A549 (cell line): Measurements from ENCODE around the gene TPD52L1. TPM values are rescaled to one million over a fixed set of nuclear protein-coding genes. Genes with fewer than 3 reads are reported as not detected.

Source experiments
- ATAC-seq, 2 experiments: fragments of 200-7000 bp in 1 of 2; fragments of >200 bp in 1 of 2; cut with Nextera tagmentation in 1 of 2; cut with Tn5 transposase in 1 of 2; 3 replicates each; pipeline versions ENCODE4 v1.8.0 to v1.9.1; 2018 to 2020; ENCODE audit warnings: mild to moderate bottlenecking in 1 of 2, moderate library complexity in 1 of 2
- CTCF ChIA-PET: fragments of 300-600 bp; sonication (Branson Sonifier 250); formaldehyde crosslinking; extraction: SDS; loops from one replicate; lab custom pipeline; 2021; ENCODE audit warnings: antibody characterized with exemption, inconsistent platforms; lab: Yijun Ruan, JAX
- POLR2A ChIA-PET: fragments of 350-600 bp; formaldehyde crosslinking; extraction: SDS; loops from one replicate; lab custom pipeline; 2021; ENCODE audit warnings: antibody characterized with exemption, inconsistent platforms; lab: Yijun Ruan, JAX
- DNase-seq, 2 experiments: peaks; one replicate each; pipeline versions ENCODE4 v3.0.0 to v3.0.0-alpha.2; 2011 to 2016; ENCODE audit warnings: low read depth in 1 of 2, low spot score in 1 of 2
- FAIRE-seq: peaks from 2 replicates; lab custom pipeline; 2011; peaks lifted over from hg19 to GRCh38; lab: Jason Lieb, UNC
- H3K27ac ChIP-seq, 2 experiments: fragments of >200 bp; sonication (Bioruptor Twin); formaldehyde crosslinking; 3 replicates each; pipeline ENCODE4 v1.5.1; 2016 to 2017
- H3K4me1 ChIP-seq: fragments of >200 bp; sonication (Bioruptor Twin); formaldehyde crosslinking; 3 replicates; pipeline ENCODE4 v1.6.1; 2016
- H3K4me2 ChIP-seq: fragments of >200 bp; sonication (Bioruptor Twin); formaldehyde crosslinking; 3 replicates; pipeline ENCODE4 v1.6.1; 2016
- H3K4me3 ChIP-seq: fragments of >200 bp; sonication (Bioruptor Twin); formaldehyde crosslinking; 3 replicates; pipeline ENCODE4 v1.5.1; 2016
- H3K9me3 ChIP-seq: fragments of >200 bp; sonication (Bioruptor Twin); formaldehyde crosslinking; 3 replicates; pipeline ENCODE4 v1.6.1; 2016
- BHLHE40 ChIP-seq: IDR thresholded peaks from 2 replicates; pipeline ENCODE4 v1.6.1; 2012; ENCODE audit warnings: low read depth, low read length, inconsistent platforms
- CHD2 ChIP-seq: fragments of 150-350 bp; IDR thresholded peaks from 2 replicates; pipeline ENCODE4 v1.6.1; 2014; ENCODE audit warnings: low read length; ENCODE audit not compliant: partially characterized antibody
- CHD4 ChIP-seq: fragments of 200-600 bp; sonication (generic); IDR thresholded peaks from 2 replicates; pipeline ENCODE4 v1.6.1; 2016; ENCODE audit warnings: antibody characterized with exemption, mild to moderate bottlenecking, borderline replicate concordance
- EHMT2 ChIP-seq: fragments of 200-600 bp; sonication (generic); IDR thresholded peaks from 2 replicates; pipeline ENCODE4 v1.6.1; 2016; ENCODE audit warnings: antibody characterized with exemption, low read depth, mild to moderate bottlenecking, moderate library complexity
- EP300 ChIP-seq, 2 experiments: fragments of >200 bp; sonication (Bioruptor Twin); formaldehyde crosslinking; IDR thresholded peaks; 2 replicates in 1 of 2; 3 replicates in 1 of 2; pipeline ENCODE4 v1.6.1; 2016 to 2017
- FOSL2 ChIP-seq, 2 experiments: fragments of 450-650 bp in 1 of 2; fragments of >200 bp in 1 of 2; sonication (Bioruptor Twin) in 1 of 2; formaldehyde crosslinking; IDR thresholded peaks; 2 replicates each; pipeline versions ENCODE4 v1.5.0 to v1.6.1; 2016 to 2020; ENCODE audit warnings: mild to moderate bottlenecking in 1 of 2, moderate library complexity in 1 of 2
- FOXS1 ChIP-seq: fragments of 250-450 bp; sonication (Bioruptor Pico); IDR thresholded peaks from 2 replicates; pipeline ENCODE4 v1.5.0; 2020; ENCODE audit warnings: mild to moderate bottlenecking, moderate library complexity
- HOXA7 ChIP-seq: fragments of 250-450 bp; sonication (Bioruptor Pico); IDR thresholded peaks from 2 replicates; pipeline ENCODE4 v1.5.0; 2020; ENCODE audit warnings: mild to moderate bottlenecking, moderate library complexity
- HOXB5 ChIP-seq: fragments of 250-450 bp; sonication (Bioruptor Pico); IDR thresholded peaks from 2 replicates; pipeline ENCODE4 v1.5.0; 2020; ENCODE audit warnings: mild to moderate bottlenecking, moderate library complexity
- JUN ChIP-seq, 2 experiments: fragments of >200 bp; sonication (Bioruptor Twin); formaldehyde crosslinking; IDR thresholded peaks; 2 replicates in 1 of 2; 3 replicates in 1 of 2; pipeline ENCODE4 v1.6.1; 2016 to 2017
- MAZ ChIP-seq: fragments of 150-350 bp; IDR thresholded peaks from 2 replicates; pipeline ENCODE4 v1.6.1; 2014; ENCODE audit warnings: antibody characterized with exemption, low read depth, low read length, borderline replicate concordance
- NFE2L2 ChIP-seq: fragments of 150-350 bp; conservative IDR thresholded peaks from 2 replicates; pipeline ENCODE4 v1.6.1; 2014; ENCODE audit warnings: low read length
- NPAS2 ChIP-seq: fragments of 250-450 bp; sonication (Bioruptor Pico); IDR thresholded peaks from 2 replicates; pipeline ENCODE4 v1.8.0; 2022; ENCODE audit warnings: mild to moderate bottlenecking, moderate library complexity, borderline replicate concordance
- POLR2A ChIP-seq: IDR thresholded peaks from 2 replicates; pipeline ENCODE4 v1.6.1; 2012; ENCODE audit warnings: mild to moderate bottlenecking, low read length
- POLR2AphosphoS2 ChIP-seq: conservative IDR thresholded peaks from 2 replicates; pipeline ENCODE4 v1.6.1; 2012; ENCODE audit warnings: low read length, improper control_type of control experiment, inconsistent platforms
- RAD21 ChIP-seq, 2 experiments: fragments of >200 bp in 1 of 2; sonication (Bioruptor Twin) in 1 of 2; formaldehyde crosslinking in 1 of 2; IDR thresholded peaks in 1 of 2; conservative IDR thresholded peaks in 1 of 2; 2 replicates in 1 of 2; 3 replicates in 1 of 2; pipeline ENCODE4 v1.6.1; 2012 to 2018; ENCODE audit warnings: inconsistent platforms in 1 of 2
- RCOR1 ChIP-seq: fragments of 150-350 bp; IDR thresholded peaks from 2 replicates; pipeline ENCODE4 v1.6.1; 2014; ENCODE audit warnings: antibody characterized with exemption, low read length, low read depth
- RFX5 ChIP-seq: fragments of 450-650 bp; IDR thresholded peaks from 2 replicates; pipeline ENCODE4 v1.7.1; 2014; ENCODE audit warnings: antibody characterized with exemption, mild to moderate bottlenecking, moderate library complexity
- TP53 ChIP-seq: fragments of 250-450 bp; sonication (Bioruptor Pico); IDR thresholded peaks from 2 replicates; pipeline ENCODE4 v1.5.0; 2021; ENCODE audit warnings: mild to moderate bottlenecking, moderate library complexity
- USF2 ChIP-seq: fragments of 450-650 bp; IDR thresholded peaks from 2 replicates; pipeline ENCODE4 v1.6.1; 2014; ENCODE audit warnings: antibody characterized with exemption
- WGBS: methylation state at CpG from one replicate; pipeline ENCODE4 v1.1.6; 2017; ENCODE audit errors: missing lambda C conversion rate; 5-methylcytosine and 5-hydroxymethylcytosine counted together
- polyA plus RNA-seq, 4 experiments: library from polyadenylated mRNA; depleted of rRNA in 3 of 4; stranded (reverse); fragments of >200 nt; fragmentation: RNase III in 1 of 4; extraction: RNeasy Plus Mini Kit Qiagen cat#74134 plus additional on column Dnase treatment in 1 of 4; gene quantifications; 2 replicates in 3 of 4; 3 replicates in 1 of 4; pipeline ENCODE4 v1.2.3, GENCODE V29; 2011 to 2017
- TF ChIP-seq, protein P1 (sequence below): fragments of 250-450 bp; sonication (Bioruptor Pico); IDR thresholded peaks from 2 replicates; pipeline ENCODE4 v1.5.0; 2021; ENCODE audit warnings: mild to moderate bottlenecking, moderate library complexity, borderline replicate concordance
- TF ChIP-seq, protein P2 (sequence below): fragments of >200 bp; sonication (Bioruptor Twin); formaldehyde crosslinking; IDR thresholded peaks from 2 replicates; pipeline ENCODE4 v1.6.1; 2016

TPD52L1 gene
- polyA plus RNA-seq, 2 of the 4 experiments (the other 2 are of a cell fraction): 90.1 to 144 TPM

GRCh38 chr6:125107048-125107447 is 46.5 kb upstream of the TPD52L1 start (continued):
- TF ChIP-seq FOSL2 (IDR thresholded peaks at IDR 0.05): no peak
- no peak for TF ChIP-seq FOSL2 (CRISPR knock-in tag; IDR thresholded peaks at IDR 0.05)

GRCh38 chr6:125107896-125108295 is 45.7 kb upstream of the TPD52L1 start:
- no peak for DNase-seq
- no peak for FAIRE-seq
- WGBS: 78% methylated on average over 3 of the region's 3 CpGs
- CTCF ChIA-PET: no interaction called here
- H3K4me2 ChIP-seq: no peak overlapping the region
- TF ChIP-seq EHMT2 (no peak), CHD4 (no peak), NFE2L2 (no peak), EP300 (IDR thresholded peaks at IDR 0.05) (no peak), BHLHE40 (no peak), FOSL2 (IDR thresholded peaks at IDR 0.05) (no peak), FOSL2 (CRISPR knock-in tag; IDR thresholded peaks at IDR 0.05) (no peak), NPAS2 (CRISPR knock-in tag) (no peak), CHD2 (no peak), RCOR1 (no peak), HOXB5 (no peak), MAZ (no peak), JUN (IDR thresholded peaks at IDR 0.05) (no peak)
- TF ChIP-seq, all 56 proteins: peak for 0
- no peak overlapping the region for H3K4me3 ChIP-seq
- peaks cover 17% of the 10 kb centered on the region for H3K4me1 ChIP-seq
- POLR2A ChIA-PET: no interaction called here
- peaks cover 20% of the 10 kb centered on the region for H3K9me3 ChIP-seq
- ATAC-seq: no peak
- no peak overlapping the region for H3K27ac ChIP-seq

- POLR2A ChIA-PET: interaction anchor here (0.6 kb wide), 1 partner anchor 147 kb away, joined by 3 read pairs; no protein-coding TSS in a partner anchor
- Histone ChIP-seq H3K4me1 (no peaks in the 10 kb centered on the region), H3K4me3 (no peak overlapping the region), H3K27ac (no peak overlapping the region), H3K9me3 (peaks cover 20% of the 10 kb centered on the region), H3K4me2 (no peak overlapping the region)
- CTCF ChIA-PET: no interaction called here
- WGBS: 48% methylated on average over 1 of the region's 1 CpG
- no peak for FAIRE-seq
- no peak for DNase-seq
- no peak for ATAC-seq
- no peak for TF ChIP-seq FOXS1 (CRISPR knock-in tag)
- no peak for TF ChIP-seq RAD21 (conservative IDR thresholded peaks at IDR 0.05 in 1 of 2, IDR thresholded peaks at IDR 0.05 in 1 of 2)
- TF ChIP-seq POLR2A: no peak
- TF ChIP-seq, protein P1, sequence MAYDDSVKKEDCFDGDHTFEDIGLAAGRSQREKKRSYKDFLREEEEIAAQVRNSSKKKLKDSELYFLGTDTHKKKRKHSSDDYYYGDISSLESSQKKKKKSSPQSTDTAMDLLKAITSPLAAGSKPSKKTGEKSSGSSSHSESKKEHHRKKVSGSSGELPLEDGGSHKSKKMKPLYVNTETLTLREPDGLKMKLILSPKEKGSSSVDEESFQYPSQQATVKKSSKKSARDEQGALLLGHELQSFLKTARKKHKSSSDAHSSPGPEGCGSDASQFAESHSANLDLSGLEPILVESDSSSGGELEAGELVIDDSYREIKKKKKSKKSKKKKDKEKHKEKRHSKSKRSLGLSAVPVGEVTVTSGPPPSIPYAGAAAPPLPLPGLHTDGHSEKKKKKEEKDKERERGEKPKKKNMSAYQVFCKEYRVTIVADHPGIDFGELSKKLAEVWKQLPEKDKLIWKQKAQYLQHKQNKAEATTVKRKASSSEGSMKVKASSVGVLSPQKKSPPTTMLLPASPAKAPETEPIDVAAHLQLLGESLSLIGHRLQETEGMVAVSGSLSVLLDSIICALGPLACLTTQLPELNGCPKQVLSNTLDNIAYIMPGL: no peak
- TF ChIP-seq EP300 (IDR thresholded peaks at IDR 0.05): no peak
- no peak for TF ChIP-seq USF2
- TF ChIP-seq, protein P2, sequence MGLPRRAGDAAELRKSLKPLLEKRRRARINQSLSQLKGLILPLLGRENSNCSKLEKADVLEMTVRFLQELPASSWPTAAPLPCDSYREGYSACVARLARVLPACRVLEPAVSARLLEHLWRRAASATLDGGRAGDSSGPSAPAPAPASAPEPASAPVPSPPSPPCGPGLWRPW: no peak
- TF ChIP-seq POLR2AphosphoS2: no peak
- no peak for TF ChIP-seq RFX5
- TF ChIP-seq HOXA7: no peak
- no peak for TF ChIP-seq BHLHE40
- TF ChIP-seq TP53 (CRISPR knock-in tag): no peak
Measured at GRCh38 chr6:125110056-125110455, 43.5 kb upstream of the TPD52L1 start.
